Measurements from ENCODE around the gene CEP350.

The CEP350 gene

DNA sequence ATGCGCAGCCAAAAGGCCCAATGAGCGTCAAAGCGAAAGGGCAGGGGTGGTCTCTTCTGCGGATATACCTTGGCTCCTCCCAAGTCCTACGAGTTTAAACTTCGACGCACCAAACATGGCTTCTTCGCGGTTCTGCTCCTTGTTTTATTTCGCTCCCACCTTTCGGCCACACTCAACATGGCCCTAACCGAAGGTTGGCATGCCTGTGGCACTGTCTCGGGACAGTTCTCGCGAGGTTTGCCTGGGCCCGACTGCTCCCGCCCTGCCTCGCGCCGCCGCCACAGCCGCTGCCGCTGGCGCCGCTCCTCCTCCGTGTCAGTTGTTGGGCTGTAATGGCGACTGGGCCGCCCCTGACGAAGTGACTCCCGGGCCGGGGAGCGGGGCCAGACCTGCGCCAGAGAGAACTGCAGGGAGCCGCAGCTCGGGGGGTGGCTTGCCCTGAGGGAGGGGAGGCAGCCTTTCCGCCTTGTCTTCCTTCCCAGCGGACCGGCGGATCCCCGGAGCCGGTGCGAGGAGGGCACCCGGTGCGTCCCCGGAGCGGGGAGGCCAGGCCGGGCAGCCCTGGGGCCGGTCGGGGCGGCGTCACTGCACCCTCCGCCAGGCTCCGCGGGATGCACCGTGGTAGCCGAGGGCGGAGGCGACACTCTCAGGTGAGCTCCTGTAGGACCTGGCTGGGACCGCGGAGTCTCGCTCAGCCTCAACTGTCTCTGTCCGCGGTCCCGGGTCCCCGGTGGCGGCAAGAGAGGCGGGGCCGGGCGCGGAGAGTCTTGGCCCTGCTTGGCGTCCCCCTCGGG, at the start of gene CEP350:
Gene CEP350, plus strand, starts transcription at position 318 of the 794 bp plus-strand sequence. CDS start 31,372 bp downstream, outside the sequence.
- Histone ChIP-seq H3F3A (ENCODE audit: low read depth) (no peaks in the 10 kb centered on the region), H3K4me2 (ENCODE audit: low read depth, low read length, poor library complexity, severe bottlenecking) (peak within 1 kb of the TSS; percentile 99), H3K9me3 (ENCODE audit: insufficient read depth, low read depth, low read length) (no peaks in the 10 kb centered on the region), H3K9me2 (replicated peaks; ENCODE audit: low read depth, low read length) (no peaks in the 10 kb centered on the region), H3K4me1 (ENCODE audit: insufficient read depth, low read length, poor library complexity, severe bottlenecking) (peaks cover 52% of the 10 kb centered on the region), H3K4me3 (ENCODE audit: low read length, poor library complexity, severe bottlenecking) (peak within 1 kb of the TSS; percentile 76), H4K20me1 (ENCODE audit: insufficient read depth, low read length, poor library complexity, severe bottlenecking) (peaks cover 44% of the 10 kb centered on the region), H3K36me3 (ENCODE audit: insufficient read depth, low read length) (no peaks in the 10 kb centered on the region), H2AFZ (ENCODE audit: low read length) (peak within 1 kb of the TSS; percentile 91), H3K79me2 (ENCODE audit: insufficient read depth, low read length) (peaks cover 51% of the 10 kb centered on the region), H3K27me3 (ENCODE audit: insufficient read depth, low read length, poor library complexity, severe bottlenecking) (no peaks in the 10 kb centered on the region), H3K9ac (ENCODE audit: low read depth, low read length, poor library complexity, severe bottlenecking) (peak within 1 kb of the TSS; percentile 95)
- no peak for TF ChIP-seq EZH2phosphoT487 (IDR thresholded peaks at IDR 0.05; ENCODE audit: borderline replicate concordance)
- TF ChIP-seq, protein P1, sequence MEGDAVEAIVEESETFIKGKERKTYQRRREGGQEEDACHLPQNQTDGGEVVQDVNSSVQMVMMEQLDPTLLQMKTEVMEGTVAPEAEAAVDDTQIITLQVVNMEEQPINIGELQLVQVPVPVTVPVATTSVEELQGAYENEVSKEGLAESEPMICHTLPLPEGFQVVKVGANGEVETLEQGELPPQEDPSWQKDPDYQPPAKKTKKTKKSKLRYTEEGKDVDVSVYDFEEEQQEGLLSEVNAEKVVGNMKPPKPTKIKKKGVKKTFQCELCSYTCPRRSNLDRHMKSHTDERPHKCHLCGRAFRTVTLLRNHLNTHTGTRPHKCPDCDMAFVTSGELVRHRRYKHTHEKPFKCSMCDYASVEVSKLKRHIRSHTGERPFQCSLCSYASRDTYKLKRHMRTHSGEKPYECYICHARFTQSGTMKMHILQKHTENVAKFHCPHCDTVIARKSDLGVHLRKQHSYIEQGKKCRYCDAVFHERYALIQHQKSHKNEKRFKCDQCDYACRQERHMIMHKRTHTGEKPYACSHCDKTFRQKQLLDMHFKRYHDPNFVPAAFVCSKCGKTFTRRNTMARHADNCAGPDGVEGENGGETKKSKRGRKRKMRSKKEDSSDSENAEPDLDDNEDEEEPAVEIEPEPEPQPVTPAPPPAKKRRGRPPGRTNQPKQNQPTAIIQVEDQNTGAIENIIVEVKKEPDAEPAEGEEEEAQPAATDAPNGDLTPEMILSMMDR (conservative IDR thresholded peaks at IDR 0.05; ENCODE audit: low read length) = no peak

DNA sequence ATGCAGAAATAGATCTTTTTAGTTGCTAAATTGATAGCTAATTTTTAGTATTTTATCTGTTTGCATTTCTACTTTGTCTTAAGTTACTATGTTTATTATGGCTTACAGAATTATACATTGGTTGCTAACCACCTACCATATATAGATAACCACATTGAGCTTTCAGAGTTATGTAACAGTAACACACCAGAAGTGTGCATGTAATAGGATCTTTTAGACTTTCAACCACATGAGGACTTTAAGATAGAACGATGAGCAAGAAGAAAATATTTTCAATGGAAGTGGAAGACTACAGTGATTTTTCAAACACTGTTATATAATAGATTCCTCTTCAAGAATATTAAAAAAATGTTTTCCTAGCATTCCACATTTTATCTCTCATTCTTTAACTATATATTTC, 43.7 kb upstream of the CEP350 start:
- H3F3A ChIP-seq (ENCODE audit: low read depth) = no peaks in the 10 kb centered on the region
- H3K36me3 ChIP-seq (ENCODE audit: insufficient read depth, low read length) = peaks cover 66% of the 10 kb centered on the region

GRCh38 chr1:179911812-179912211, 42.8 kb upstream of the CEP350 start:
- no peak overlapping the region for H3K4me2 ChIP-seq (ENCODE audit: low read depth, low read length, poor library complexity, severe bottlenecking)
- H3K27me3 ChIP-seq (ENCODE audit: insufficient read depth, low read length, poor library complexity, severe bottlenecking) = no peaks in the 10 kb centered on the region
- no peaks in the 10 kb centered on the region for H3K9me2 ChIP-seq (replicated peaks; ENCODE audit: low read depth, low read length)
- H3K9me3 ChIP-seq (ENCODE audit: insufficient read depth, low read depth, low read length) = no peaks in the 10 kb centered on the region
- H4K20me1 ChIP-seq (ENCODE audit: insufficient read depth, low read length, poor library complexity, severe bottlenecking) = peaks cover 2% of the 10 kb centered on the region
- H2AFZ ChIP-seq (ENCODE audit: low read length) = no peak overlapping the region
- H3K9ac ChIP-seq (ENCODE audit: low read depth, low read length, poor library complexity, severe bottlenecking) = no peak overlapping the region
- H3K79me2 ChIP-seq (ENCODE audit: insufficient read depth, low read length) = no peaks in the 10 kb centered on the region
- no peaks in the 10 kb centered on the region for H3F3A ChIP-seq (ENCODE audit: low read depth)
- peaks cover 64% of the 10 kb centered on the region for H3K36me3 ChIP-seq (ENCODE audit: insufficient read depth, low read length)
- H3K4me1 ChIP-seq (ENCODE audit: insufficient read depth, low read length, poor library complexity, severe bottlenecking) = no peaks in the 10 kb centered on the region
- H3K4me3 ChIP-seq (ENCODE audit: low read length, poor library complexity, severe bottlenecking) = no peak overlapping the region
- TF ChIP-seq EZH2phosphoT487 (IDR thresholded peaks at IDR 0.05; ENCODE audit: borderline replicate concordance) = no peak
- TF ChIP-seq, protein P1 (conservative IDR thresholded peaks at IDR 0.05; ENCODE audit: low read length) = no peak

More for the DNA sequence above, 43.7 kb upstream of the CEP350 start:
- Histone ChIP-seq H3K4me1 (ENCODE audit: insufficient read depth, low read length, poor library complexity, severe bottlenecking) (no peaks in the 10 kb centered on the region), H3K79me2 (ENCODE audit: insufficient read depth, low read length) (no peaks in the 10 kb centered on the region), H4K20me1 (ENCODE audit: insufficient read depth, low read length, poor library complexity, severe bottlenecking) (no peaks in the 10 kb centered on the region), H2AFZ (ENCODE audit: low read length) (no peak overlapping the region), H3K9ac (ENCODE audit: low read depth, low read length, poor library complexity, severe bottlenecking) (no peak overlapping the region), H3K4me3 (ENCODE audit: low read length, poor library complexity, severe bottlenecking) (no peak overlapping the region), H3K9me2 (replicated peaks; ENCODE audit: low read depth, low read length) (no peaks in the 10 kb centered on the region), H3K27me3 (ENCODE audit: insufficient read depth, low read length, poor library complexity, severe bottlenecking) (no peaks in the 10 kb centered on the region), H3K9me3 (ENCODE audit: insufficient read depth, low read depth, low read length) (no peaks in the 10 kb centered on the region), H3K4me2 (ENCODE audit: low read depth, low read length, poor library complexity, severe bottlenecking) (no peak overlapping the region)
- TF ChIP-seq, protein P1 (conservative IDR thresholded peaks at IDR 0.05; ENCODE audit: low read length) = no peak
- TF ChIP-seq EZH2phosphoT487 (IDR thresholded peaks at IDR 0.05; ENCODE audit: borderline replicate concordance) = no peak
